Measurements from ENCODE around the gene GAA.

GAA gene

GRCh38 chr17:80118601-80119270, 17.4 kb downstream of the GAA start:
- DNase-seq, result no peak

GRCh38 chr17:80119271-80119791, 17.9 kb downstream of the GAA start:
- no peak for DNase-seq

DNA sequence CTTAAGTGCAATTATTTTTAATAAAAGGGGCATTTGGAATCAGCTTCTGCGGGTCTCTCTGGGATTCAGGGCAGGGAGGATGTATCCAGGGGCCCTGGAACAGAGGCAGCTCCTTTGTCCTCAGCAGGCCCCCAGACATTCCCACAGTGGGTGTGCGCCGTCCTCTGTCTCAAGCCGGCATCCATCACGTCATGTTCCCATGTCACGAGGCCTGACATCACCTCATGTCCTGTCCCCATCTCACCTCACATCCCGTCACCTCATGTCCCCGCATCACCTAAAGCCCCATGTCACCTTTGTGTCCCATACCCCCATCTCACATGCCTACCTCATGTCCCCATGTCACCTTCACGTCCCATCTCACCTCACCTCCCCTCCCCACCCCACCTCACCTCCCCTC, 18.5 kb downstream of the GAA start:
- DNase-seq, result no peak

DNA sequence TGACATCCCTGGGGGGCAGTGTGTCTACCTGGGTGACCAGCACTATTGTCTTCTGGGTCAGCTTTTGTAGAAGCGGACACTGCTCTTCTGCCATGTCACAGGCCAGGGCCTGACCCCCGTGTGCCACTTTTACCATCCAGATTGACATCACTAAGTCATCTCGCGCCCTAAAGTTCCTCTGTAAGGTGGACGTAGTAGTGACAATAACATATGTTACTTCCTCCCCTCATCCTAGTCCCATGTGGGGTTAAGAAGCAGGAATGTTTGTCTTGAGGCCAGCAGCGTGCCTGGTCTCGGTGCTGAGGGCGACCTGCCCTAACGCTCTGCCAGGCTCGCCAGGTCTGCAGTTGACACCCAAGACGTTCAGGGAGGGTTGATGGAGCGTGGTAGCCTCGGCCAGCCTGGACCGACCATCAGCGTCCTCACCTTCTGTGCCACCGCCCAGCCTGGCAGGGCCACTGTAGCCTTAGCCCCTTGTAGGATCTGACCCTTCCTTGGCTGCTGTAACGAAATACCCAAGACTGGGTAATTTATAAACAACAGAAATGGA, 20.7 kb downstream of the GAA start:
- no peak for DNase-seq

- DNase-seq, result no peak
Observed at GRCh38 chr17:80122926-80123505, 21.6 kb downstream of the GAA start.

DNA sequence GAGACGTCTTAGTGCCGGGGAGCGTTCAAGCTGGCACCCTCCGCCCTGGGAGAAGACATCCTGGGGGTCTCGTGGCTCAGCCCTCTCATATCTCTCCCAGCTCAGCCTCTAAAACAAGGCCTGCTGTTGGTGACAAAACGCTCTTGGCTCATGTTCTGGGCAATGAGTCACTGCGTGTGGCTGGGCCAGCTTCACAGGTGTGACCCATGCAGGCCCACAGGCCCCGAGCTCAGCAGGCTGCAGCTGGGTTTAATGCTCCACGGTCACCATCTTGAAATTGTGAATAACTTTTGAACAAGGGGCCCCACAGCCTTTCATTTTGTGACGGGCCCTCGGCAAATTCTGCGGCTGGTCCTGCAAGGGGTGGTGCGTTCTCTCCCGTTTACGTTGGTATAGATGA, 22.4 kb downstream of the GAA start:
- DNase-seq, result no peak

- DNase-seq, result no peak
Observed at GRCh38 chr17:80124351-80124981, 23.1 kb downstream of the GAA start.

- DNase-seq, result no peak
Observed at GRCh38 chr17:80125656-80126448, 24.5 kb downstream of the GAA start.

GRCh38 chr17:80126449-80126715, 25.0 kb downstream of the GAA start:
- DNase-seq, result no peak

- DNase-seq, result no peak
Observed at GRCh38 chr17:80129006-80129565, 27.7 kb downstream of the GAA start.

DNA sequence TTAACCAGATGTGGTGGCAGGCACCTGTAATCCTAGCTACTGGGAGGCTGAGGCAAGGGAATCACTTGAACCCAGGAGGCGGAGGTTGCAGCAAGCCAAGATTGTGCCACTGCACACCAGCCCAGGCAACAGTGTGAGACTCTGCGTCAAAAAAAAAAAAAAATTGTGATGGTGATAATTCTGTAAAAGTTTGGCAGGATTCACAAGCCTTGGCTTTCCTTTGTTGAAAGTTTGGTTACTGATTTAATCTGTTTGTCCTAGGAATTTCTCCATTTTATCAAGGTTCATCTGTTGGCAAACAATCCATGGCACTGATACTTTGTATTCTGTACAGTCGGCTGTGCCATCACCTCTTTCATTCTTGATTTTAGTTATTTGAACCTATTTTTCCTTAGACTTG, 29.6 kb downstream of the GAA start:
- DNase-seq, result no peak

GRCh38 chr17:80132906-80133625, 31.7 kb downstream of the GAA start:
- no peak for DNase-seq

DNA sequence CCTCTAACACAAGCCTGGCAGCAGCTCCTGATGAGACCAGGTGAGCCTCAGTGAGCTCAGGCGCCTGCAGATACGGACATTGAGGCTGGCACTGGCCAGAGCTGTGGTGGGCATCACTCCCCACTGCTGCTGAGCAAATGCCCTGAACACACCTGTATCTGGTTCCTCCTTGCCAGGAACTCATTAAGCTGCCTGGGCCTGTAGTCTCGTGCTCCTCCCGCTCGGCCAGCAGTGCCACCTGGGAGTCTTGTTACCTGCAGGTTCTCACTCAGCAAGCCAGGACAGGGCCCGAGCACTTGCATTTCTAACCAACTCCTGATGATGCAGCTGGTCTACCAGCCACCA, 32.2 kb downstream of the GAA start:
- DNase-seq, result no peak

GRCh38 chr17:80137131-80137530, 35.8 kb downstream of the GAA start:
- no peak for DNase-seq

DNA sequence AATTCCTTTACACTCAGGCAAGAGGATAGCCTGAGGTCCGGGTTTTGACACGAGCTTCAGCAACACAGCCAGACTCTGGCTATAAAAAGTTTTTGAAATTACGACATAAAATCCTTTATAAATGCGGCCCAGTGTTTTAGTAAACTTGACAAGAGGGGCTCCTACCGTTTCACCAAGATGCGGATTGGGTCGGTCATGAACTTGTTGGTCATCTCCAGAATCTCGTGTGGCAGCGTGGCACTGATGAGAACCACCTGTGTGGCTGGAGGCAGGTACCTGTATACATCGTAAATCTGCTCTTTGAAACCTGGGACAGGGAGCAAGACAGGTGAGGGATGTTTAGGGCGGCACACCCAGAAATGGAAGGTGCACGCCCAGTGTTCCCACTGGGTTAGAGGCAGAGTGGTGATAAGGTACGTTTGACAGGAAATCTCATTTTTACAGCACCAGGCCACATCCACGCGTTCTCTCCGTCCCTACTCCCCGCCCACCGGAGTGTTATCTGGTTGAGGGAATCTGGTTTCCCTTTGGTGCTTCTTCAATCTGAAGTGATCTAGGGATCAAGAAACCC, 37.6 kb downstream of the GAA start:
- DNase-seq, result no peak

DNA sequence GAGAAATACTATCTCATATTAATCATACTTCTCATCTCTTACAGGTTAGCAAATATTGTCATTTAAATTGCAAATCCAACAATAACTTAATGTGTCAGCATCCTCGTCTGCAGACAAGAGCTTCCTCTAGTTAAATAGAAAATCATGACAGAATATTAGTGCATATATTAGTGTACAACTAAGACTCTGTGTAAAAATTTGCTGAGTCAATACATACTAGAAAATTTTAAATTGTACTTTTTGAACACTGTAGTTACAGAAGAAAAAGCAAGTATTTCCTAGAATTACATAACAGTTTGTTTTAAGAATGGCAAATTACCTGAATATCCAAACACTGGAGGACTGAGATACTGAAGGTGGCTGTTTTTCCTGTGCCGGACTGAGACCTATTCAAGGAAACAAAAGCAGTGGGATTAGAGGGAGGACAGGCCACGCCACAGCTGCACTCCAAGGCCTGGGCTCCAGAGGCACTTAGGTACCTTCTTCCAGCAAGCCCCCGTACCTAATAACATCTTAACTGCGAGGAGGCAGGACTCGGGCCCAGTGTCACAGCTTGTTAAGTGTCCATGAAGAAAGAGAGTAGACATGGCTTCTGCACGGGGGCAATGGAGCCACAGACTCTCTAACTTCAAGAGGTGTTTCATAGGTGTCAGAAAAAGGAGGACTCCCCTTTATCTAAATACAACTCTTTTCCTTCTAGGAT, 40.2 kb downstream of the GAA start:
- no peak for DNase-seq

GRCh38 chr17:80142929-80143328, 41.5 kb downstream of the GAA start:
- DNase-seq, result no peak

GRCh38 chr17:80145076-80146075, 44.0 kb downstream of the GAA start:
- no peak for DNase-seq

DNA sequence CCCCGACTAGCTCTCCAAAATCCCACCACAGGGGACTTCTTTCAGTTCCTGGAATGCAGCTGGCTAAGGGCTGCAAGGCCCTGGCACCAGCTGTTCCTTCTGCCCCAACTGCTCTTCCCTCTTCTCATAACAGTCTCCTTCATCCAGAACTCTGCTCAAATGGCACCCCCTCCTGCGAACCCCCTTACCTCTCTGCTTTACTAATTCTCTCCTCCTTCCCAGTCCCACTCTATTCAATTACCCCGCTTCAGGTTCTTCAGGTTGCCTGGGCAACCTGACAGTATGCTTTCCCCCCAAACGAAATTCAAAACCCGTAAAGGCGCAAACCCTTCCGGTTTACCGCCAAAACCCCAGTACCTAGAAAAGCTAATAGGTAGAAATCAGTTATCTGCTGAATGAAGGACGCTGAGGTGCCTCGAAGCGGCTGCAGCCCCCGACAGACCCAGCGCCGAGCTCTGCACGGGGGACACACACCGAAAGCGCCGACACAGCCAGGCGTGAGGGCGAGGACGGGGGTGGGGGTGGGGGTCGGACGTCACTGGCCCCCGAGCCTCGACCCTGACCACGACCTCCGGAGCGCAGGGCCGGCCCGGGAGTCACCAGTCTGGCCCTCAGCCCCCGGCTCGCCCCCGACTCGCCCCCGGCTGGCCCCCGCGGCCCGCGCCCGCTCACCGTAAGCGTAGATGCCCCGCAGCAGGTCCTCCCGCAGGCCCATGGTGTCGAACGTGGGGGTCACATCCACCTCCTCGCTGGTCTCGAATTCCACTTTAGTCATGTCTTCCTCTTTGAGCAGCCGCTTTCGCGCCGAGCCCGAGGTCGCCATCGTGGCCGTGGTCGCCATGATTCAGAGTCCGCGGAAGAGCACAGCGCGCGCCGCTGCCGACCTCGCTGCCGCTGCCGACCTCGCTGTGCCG, 45.0 kb downstream of the GAA start:
- DNase-seq, result no peak

Measured in NCI-H774 (cell line).